Endothelial cell of umbilical vein (primary cell): ENCODE measurements around the gene DPYSL4.

ENCODE experiments used
- EZH2 ChIP-seq: IDR thresholded peaks from 2 replicates; pipeline ENCODE4 v1.6.1; 2012; ENCODE audit warnings: borderline replicate concordance, low read depth, mild to moderate bottlenecking, moderate library complexity, low read length, inconsistent platforms; ENCODE audit not compliant: severe bottlenecking
- MAX ChIP-seq: IDR thresholded peaks from 2 replicates; pipeline ENCODE4 v1.6.1; 2011; ENCODE audit not compliant: insufficient read depth, insufficient read length
- MYC ChIP-seq: IDR thresholded peaks from one replicate; pipeline ENCODE4 v1.6.1; 2011; ENCODE audit warnings: mild to moderate bottlenecking, low read depth, low read length

- TF ChIP-seq EZH2 = no peak
- TF ChIP-seq MYC = no peak
- no peak for TF ChIP-seq MAX
Observed at GRCh38 chr10:132146271-132146671, 40.5 kb upstream of the DPYSL4 start.
